ENCODE results near the gene SENP7.

DNA sequence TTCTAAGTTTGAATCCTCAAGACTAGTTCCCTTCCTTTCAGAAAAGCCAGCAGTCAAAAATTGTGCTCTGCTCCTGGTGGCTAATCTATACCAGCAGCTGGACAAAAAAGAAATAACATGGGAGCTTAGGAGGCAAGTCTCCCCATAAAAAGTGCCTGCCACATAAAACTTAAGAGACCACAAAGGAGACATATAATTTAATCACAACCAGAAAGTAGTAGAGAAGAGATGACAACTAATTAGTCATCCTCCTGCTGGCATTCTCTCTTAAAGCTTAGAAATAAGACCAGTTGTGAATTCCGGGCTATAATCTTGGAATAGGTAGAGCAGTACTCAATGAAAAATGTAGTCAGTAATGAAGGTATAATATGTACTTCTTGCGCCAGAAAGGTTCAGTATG is 172.4 kb downstream of the SENP7 start:
- TF ChIP-seq POLR2A (IDR thresholded peaks at IDR 0.05; ENCODE audit: low read length) (no peak), GATA1 (IDR thresholded peaks at IDR 0.05; ENCODE audit: low read depth, low read length) (no peak)
